Esophagus (tissue), 2 donors: ENCODE data around the gene HOXB9. TPM values are rescaled to one million over a fixed set of nuclear protein-coding genes. Genes with fewer than 3 reads are reported as not detected.

Experiments
- H3K27ac ChIP-seq, 2 donors: one replicate each; pipeline ENCODE4 v1.5.1; 2013; ENCODE audit warnings: low read depth in 2 of 2, mild to moderate bottlenecking in 2 of 2, inconsistent platforms in 1 of 2, low read length in 1 of 2, moderate library complexity in 1 of 2
- H3K27me3 ChIP-seq, 2 donors: one replicate each; pipeline ENCODE4 v1.6.1; 2013; ENCODE audit warnings: low read length in 2 of 2, control low read depth in 1 of 2, mild to moderate bottlenecking in 1 of 2; ENCODE audit not compliant: insufficient read depth in 2 of 2, control insufficient read depth in 1 of 2
- H3K36me3 ChIP-seq, 2 donors: one replicate each; pipeline ENCODE4 v1.6.1; 2013; ENCODE audit warnings: low read length in 1 of 2; ENCODE audit not compliant: control insufficient read depth in 2 of 2, insufficient read depth in 2 of 2
- H3K4me1 ChIP-seq, 2 donors: one replicate each; pipeline ENCODE4 v1.6.1; 2013; ENCODE audit warnings: low read length in 1 of 2; ENCODE audit not compliant: control insufficient read depth in 2 of 2, insufficient read depth in 2 of 2
- H3K4me3 ChIP-seq, 2 donors: one replicate each; pipeline ENCODE4 v1.5.1; 2013; ENCODE audit warnings: low read length in 2 of 2, mild to moderate bottlenecking in 2 of 2, low read depth in 1 of 2, moderate library complexity in 1 of 2
- H3K9me3 ChIP-seq, 2 donors: one replicate each; pipeline ENCODE4 v1.6.1; 2013; ENCODE audit warnings: mild to moderate bottlenecking in 2 of 2, low read depth in 1 of 2, low read length in 1 of 2, moderate library complexity in 1 of 2; ENCODE audit not compliant: control insufficient read depth in 2 of 2, insufficient read depth in 1 of 2
- WGBS, 2 donors: extraction: QIAGEN DNeasy Blood & Tissue Kit; methylation state at CpG; one replicate each; pipeline ENCODE4 v1.1.7; 2013; 5-methylcytosine and 5-hydroxymethylcytosine counted together
- polyA plus RNA-seq, 2 donors: library from polyadenylated mRNA; stranded (reverse); fragments of 200-250 nt; gene quantifications; one replicate each; pipeline ENCODE4 v1.2.3, GENCODE V29; 2013
- donor health status: healthy with polysubstance abuse.
- donor health status: Bipolar disorder and iron deficiency.

The HOXB9 gene
- polyA plus RNA-seq, 2 donors, result 0.02 TPM; not detected in 1

- Histone ChIP-seq H3K36me3 (no peaks in the 10 kb centered on the region), H3K4me1 (no peaks in the 10 kb centered on the region), H3K4me3 (no peak overlapping the region), H3K27ac (no peak overlapping the region), H3K27me3 (peaks cover 8 to 68% of the 10 kb centered on the region in 2 donors), H3K9me3 (peaks cover 4% of the 10 kb centered on the region in 2 donors)
- 24 to 25% methylated on average over 7 of the region's 7 CpGs for WGBS, 2 donors
Observed at GRCh38 chr17:48631693-48632578, 5.8 kb upstream of the HOXB9 start.

DNA sequence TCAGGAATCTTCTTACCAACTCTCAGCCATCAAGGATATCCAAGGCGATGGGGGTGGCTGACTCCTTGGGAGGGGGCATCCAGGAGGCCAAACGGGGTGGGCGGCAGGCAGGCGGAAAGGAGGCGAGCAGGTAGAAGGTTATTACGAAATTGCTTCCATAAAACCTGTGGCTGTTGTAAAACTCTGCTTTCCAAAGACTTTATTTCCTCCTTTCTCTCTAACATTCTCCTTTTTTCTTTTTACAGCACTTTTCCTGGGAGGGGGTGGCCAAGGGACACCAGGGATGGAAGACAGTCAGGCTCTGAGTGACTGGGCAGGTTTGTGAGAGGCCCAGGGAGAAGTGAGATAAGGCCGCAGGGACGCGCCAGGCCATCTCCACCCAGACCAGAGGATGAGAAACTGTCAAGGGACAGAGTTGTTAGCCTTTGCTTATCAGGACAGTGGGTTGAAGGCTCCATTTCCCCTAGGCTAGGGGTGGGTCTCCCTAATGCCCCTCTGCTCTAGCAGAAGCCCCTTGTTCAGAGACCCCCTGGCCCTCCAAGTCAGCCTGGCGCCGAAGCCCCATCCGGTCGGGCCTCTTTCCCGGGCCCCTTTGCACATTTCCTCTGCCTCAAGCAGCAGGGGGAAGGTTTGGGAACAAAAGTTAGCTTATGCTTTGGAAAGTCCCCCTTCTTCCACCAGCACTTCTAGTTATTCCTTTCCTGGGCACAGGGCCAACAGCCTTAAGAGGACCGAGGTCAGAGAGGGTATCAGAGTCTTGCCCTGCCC lies 5.0 kb upstream of the HOXB9 start:
- 23 to 29% methylated on average over 15 of the region's 15 CpGs for WGBS, 2 donors
- no peaks in the 10 kb centered on the region for H3K36me3 ChIP-seq
- H3K9me3 ChIP-seq, result peaks cover 4% of the 10 kb centered on the region in 2 donors
- peaks cover 8 to 69% of the 10 kb centered on the region in 2 donors for H3K27me3 ChIP-seq
- H3K4me3 ChIP-seq, result no peak overlapping the region
- no peak overlapping the region for H3K27ac ChIP-seq
- H3K4me1 ChIP-seq, result peaks cover 0 to 3% of the 10 kb centered on the region in 2 donors

DNA sequence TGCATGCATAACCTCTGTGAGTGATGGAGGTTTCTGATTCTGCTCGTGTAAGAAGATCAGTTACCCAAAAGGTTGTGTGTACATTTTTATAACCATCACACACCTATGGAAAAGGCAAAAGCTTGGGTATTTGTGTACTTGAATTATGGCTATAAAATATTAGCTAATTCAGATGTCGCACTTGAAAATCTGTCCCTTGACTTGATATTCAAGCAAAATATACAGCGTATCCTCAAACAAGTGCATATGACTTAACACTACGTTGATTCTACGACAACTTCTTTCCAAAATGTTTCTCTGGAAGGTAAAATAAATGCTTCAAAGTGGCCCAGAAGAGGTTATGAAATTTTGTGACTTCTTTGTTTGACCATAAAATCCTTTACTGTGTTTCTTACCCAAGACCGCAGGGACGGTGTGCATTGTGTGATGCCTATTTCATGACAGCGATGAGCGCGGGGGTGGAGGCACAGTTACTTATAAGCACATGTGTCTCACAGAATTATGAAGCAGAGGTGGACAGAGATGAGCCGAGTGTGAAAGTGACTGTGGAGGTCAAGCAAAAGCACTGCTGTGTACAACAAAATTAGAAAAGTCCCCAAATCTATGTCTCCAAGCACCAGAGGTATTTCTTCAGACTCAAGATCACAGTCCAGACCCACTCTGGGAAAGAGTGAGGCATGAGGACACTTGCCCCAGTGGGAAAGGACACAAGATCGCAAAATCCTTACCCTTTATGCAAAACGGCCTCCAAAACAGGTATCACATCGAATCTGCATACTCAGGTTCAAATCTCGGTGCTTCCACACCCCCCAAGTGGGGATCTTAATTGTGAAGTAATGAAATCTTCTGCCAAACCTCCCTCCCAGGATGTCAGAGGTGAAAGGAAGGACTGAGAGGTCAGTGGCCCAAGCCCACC lies 4.1 kb upstream of the HOXB9 start:
- Histone ChIP-seq H3K4me1 (peaks cover 5% of the 10 kb centered on the region in 2 donors), H3K36me3 (no peaks in the 10 kb centered on the region), H3K9me3 (peaks cover 4% of the 10 kb centered on the region in 2 donors), H3K27me3 (peaks cover 3 to 67% of the 10 kb centered on the region in 2 donors), H3K4me3 (no peak overlapping the region), H3K27ac (no peak overlapping the region)
- 36 to 38% methylated on average over 15 of the region's 15 CpGs for WGBS, 2 donors

DNA sequence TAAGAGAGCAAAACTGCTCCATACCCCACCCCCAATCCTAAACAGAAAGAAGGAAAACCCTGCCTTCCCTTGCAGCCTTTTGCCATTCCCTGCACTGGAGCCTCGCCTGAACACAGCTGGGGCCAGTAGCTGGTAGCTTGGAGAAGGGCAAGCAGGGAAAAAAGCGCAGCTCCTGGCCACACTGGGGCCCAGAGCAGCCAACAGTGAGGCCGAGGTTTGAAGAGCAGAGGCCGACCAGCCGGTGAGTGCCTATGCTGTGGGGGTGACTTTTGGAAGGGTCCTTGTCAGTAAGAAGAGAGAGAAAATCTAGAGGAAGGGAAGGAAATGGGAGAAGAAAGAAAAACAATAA lies 3.2 kb upstream of the HOXB9 start:
- H3K27ac ChIP-seq, result no peak overlapping the region
- H3K4me1 ChIP-seq, result peaks cover 10 to 11% of the 10 kb centered on the region in 2 donors
- peaks cover 4% of the 10 kb centered on the region in 2 donors for H3K9me3 ChIP-seq
- WGBS, 2 donors, result 23 to 34% methylated on average over 5 of the region's 5 CpGs
- no peak overlapping the region for H3K4me3 ChIP-seq
- no peaks in the 10 kb centered on the region for H3K36me3 ChIP-seq
- peaks cover 3 to 69% of the 10 kb centered on the region in 2 donors for H3K27me3 ChIP-seq

GRCh38 chr17:48628649-48629410 lies 2.7 kb upstream of the HOXB9 start:
- Histone ChIP-seq H3K4me1 (peaks cover 10 to 11% of the 10 kb centered on the region in 2 donors), H3K4me3 (no peak overlapping the region), H3K27me3 (peaks cover 3 to 69% of the 10 kb centered on the region in 2 donors), H3K36me3 (no peaks in the 10 kb centered on the region), H3K27ac (no peak overlapping the region), H3K9me3 (peaks cover 3 to 4% of the 10 kb centered on the region in 2 donors)
- 25 to 26% methylated on average over 5 of the region's 5 CpGs for WGBS, 2 donors

GRCh38 chr17:48627623-48628521 lies 1.7 kb upstream of the HOXB9 start:
- WGBS, 2 donors, result 25 to 29% methylated on average over 27 of the region's 27 CpGs
- peaks cover 10 to 11% of the 10 kb centered on the region in 2 donors for H3K4me1 ChIP-seq
- no peak overlapping the region for H3K27ac ChIP-seq
- H3K36me3 ChIP-seq, result no peaks in the 10 kb centered on the region
- H3K4me3 ChIP-seq, result no peak overlapping the region
- peaks cover 0 to 2% of the 10 kb centered on the region in 2 donors for H3K9me3 ChIP-seq
- peaks cover 3 to 71% of the 10 kb centered on the region in 2 donors for H3K27me3 ChIP-seq

GRCh38 chr17:48627118-48627597 lies 1.0 kb upstream of the HOXB9 start:
- peaks cover 3 to 65% of the 10 kb centered on the region in 2 donors for H3K27me3 ChIP-seq
- peaks cover 10 to 11% of the 10 kb centered on the region in 2 donors for H3K4me1 ChIP-seq
- 15 to 20% methylated on average over 5 of the region's 5 CpGs for WGBS, 2 donors
- H3K36me3 ChIP-seq, result no peaks in the 10 kb centered on the region
- H3K27ac ChIP-seq, result no peak overlapping the region
- no peak overlapping the region for H3K4me3 ChIP-seq
- peaks cover 0 to 2% of the 10 kb centered on the region in 2 donors for H3K9me3 ChIP-seq
